ENCODE measurements around the gene ASCC3.
"Not testable (repeated sequence)": the region's sequence is repeated elsewhere in the genome, so short reads cannot be mapped to it uniquely, and the experiment has no call there.

The ASCC3 gene

DNA sequence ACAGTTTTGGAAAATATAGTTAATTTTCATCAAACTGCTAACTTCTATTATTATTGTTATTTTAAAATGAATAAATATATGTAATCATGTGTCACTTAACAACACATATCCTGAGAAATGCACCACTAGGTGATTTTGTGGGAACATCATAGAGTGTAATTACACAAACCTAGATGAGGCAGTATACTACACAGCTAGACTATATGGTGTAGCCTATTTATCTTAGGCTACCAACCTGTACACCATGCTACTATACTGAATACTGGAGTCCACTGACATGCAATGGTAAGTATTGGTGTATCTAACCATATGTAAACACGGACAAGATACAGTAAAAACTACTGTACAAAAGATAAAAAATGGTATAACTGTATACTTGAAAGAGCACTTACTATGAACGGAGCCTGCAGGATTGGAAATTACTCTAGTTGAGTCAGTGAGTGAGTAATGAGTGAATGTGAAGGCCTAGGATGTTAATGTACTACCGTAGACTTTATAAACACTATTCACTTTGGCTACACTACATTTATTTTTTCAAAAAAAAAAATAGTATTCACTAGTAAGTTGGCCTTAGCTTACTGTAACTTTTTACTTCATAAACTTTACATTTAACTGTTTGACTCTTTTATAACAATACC, 72.4 kb downstream of the ASCC3 start:
- DNase-seq (ENCODE audit: low read depth), result no peak

- no peak for DNase-seq (ENCODE audit: low read depth)
These were observed 74.8 kb downstream of the ASCC3 start for GRCh38 chr6:100806296-100806695.

GRCh38 chr6:100803264-100804045, 77.7 kb downstream of the ASCC3 start:
- DNase-seq (ENCODE audit: low read depth), result no peak

GRCh38 chr6:100801036-100801435, 80.1 kb downstream of the ASCC3 start:
- DNase-seq (ENCODE audit: low read depth), result no peak

GRCh38 chr6:100796049-100796823, 84.9 kb downstream of the ASCC3 start:
- no peak for DNase-seq (ENCODE audit: low read depth)

DNA sequence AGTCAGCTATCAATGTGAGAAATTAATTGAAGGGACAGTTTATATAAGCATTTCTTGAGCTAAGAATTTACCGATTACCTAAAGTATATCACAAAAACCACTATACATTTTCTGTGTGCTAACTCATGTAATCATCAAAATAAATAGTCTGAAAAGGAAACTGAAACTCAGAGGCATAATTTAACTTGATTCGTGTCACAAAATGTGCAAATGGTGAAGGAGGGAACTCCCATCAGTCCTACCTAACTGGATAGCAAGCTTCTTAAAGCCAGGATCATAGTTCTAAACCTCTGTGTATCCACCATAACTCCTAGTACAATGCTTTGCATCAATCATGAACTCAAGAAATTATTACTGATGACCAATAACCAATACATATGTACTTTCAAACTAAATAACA, 91.0 kb downstream of the ASCC3 start:
- DNase-seq (ENCODE audit: low read depth), result no peak

DNA sequence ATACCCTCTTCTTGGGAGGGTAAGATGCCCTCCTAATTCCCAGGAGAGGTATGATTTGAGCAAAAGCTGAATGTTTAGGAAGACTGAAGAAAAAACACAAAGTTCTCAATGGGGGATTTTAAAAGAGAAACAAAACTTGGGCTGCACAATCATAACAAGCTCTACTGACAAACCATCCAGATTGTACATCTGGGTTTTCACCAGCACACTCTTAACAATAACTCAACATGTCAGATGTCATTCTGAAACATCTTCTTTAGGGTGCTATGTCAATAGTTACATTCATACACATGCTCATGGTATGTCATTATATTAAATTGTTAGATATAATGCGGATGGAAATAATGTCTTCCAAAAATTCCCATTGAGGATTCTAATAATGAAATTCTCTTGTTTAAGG, 95.1 kb downstream of the ASCC3 start:
- DNase-seq (ENCODE audit: low read depth), result no peak

DNA sequence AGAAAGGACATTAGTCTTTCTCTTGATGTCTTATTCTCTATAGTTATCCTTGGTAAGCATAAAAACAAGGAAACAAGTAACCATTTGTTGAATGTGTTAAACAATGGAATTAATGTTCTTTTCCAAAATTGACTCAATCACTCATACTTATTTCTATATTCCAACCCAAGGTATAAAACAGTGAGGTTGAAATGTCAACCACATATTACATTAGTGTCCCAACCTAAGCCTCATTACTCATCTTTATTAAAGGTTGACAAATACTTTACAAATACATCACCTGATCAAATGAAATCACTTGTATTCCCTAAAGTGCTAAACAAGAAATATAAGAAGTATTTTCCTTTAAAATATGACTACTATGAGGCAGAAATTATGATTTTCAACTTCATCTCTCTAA, 100.5 kb downstream of the ASCC3 start:
- no peak for DNase-seq (ENCODE audit: low read depth)

- DNase-seq (ENCODE audit: low read depth), result no peak
These were observed 105.5 kb downstream of the ASCC3 start for GRCh38 chr6:100775667-100776066.

- DNase-seq (ENCODE audit: low read depth), result no peak
These were observed 106.4 kb downstream of the ASCC3 start for GRCh38 chr6:100774681-100775080.

DNA sequence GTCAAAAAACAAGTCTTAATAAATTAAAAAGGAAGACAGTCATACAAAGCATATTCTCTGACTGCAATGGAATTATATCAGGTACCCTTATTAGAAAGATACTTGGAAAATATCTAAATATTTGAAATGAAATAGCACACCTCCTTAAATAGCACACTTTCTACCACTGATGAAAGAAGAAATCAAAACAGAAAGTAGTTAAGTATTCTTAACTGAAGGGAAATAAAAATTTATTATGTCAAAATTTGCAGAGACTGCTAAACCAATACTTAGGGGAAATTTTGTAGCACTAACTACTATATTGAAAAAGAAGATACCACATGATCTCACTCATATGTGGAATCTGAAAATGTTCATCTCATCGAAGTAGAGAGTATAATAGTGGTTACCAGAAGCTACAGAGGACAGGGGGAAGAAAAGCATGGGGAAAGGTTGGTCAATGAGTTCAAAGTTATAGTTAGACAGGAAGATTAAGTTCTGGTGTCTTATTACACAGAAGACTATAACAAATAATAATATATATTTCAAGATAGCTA, 112.2 kb downstream of the ASCC3 start:
- DNase-seq (ENCODE audit: low read depth), result no peak

GRCh38 chr6:100763617-100764241, 117.4 kb downstream of the ASCC3 start:
- DNase-seq (ENCODE audit: low read depth), result no peak

DNA sequence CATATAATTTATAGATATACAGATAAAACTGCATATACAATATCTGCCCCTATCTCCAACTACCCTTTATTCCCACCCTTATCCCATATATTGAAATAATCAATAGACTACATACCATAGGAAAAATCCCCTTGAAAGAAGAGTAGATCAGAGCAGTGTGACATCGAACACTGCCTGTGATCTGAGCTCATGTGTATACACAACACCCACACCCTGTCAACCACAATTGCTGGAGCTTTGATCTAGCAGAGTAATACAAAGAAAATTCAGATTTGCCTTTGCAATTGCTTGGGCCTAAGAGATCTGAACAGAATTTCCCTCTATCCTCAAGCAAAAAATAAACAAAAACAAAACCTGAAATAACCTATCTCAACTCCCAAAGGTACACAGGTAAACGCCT, 119.3 kb downstream of the ASCC3 start:
- DNase-seq (ENCODE audit: low read depth), result no peak

DNA sequence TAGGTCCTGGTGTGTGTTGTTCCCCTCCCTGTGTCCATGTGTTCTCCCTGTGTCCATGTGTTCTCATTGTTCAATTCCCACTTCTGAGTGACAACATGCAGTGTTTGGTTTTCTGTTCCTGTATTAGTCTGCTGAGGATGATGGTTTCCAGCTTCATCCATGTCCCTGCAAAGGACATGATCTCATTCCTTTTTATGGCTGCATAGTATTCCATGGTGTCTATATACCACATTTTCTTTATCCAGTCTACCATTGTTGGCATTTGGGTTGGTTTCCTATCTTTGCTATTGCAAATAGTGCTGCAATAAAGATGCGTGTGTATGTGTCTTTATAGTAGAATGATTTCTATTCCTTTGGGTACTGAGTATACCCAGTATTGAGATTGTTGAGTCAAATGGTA, 122.7 kb downstream of the ASCC3 start:
- DNase-seq (ENCODE audit: low read depth), result not testable (repeated sequence)

DNA sequence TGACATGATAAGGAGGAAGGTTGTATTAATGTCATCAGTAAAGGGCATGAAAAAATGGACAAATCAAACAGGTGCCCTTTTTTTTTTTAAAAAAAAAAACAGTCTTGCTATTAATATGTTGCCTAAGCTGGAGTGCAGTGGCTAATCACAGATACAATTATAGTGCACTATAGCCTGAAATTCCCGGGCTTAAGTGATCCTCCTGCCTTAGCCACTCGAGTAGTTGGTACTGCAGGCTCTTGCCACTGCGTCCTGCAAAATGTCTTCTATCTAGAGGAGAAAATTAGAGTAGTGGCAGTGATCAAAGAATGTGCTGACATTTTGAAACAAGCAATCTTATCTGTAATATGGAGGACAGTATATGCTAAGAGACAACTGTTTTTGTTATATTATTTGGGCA, 127.7 kb downstream of the ASCC3 start:
- DNase-seq (ENCODE audit: low read depth), result no peak

- no peak for DNase-seq (ENCODE audit: low read depth)
These were observed 129.5 kb downstream of the ASCC3 start for GRCh38 chr6:100751590-100751989.

- DNase-seq (ENCODE audit: low read depth), result no peak
These were observed 135.6 kb downstream of the ASCC3 start for GRCh38 chr6:100745419-100746041.

DNA sequence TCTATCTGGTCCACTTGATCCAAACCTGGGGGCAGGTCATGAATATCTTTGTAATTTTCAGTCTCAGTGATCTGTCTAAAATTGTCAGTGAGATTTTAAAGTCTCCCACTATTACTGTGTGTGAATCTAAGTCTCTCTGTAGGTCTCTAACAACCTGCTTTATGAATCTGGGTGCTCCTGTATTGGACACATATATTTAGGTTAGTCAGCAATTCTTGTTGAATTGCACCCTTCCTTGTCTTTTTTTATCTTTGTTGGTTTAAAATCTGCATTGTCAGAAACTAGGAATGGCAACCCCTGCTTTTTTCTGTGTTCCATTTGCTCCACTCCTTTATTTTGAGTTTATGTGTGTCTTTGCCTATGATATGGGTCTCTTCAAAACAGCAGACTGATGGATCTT, 140.7 kb downstream of the ASCC3 start:
- no peak for DNase-seq (ENCODE audit: low read depth)

GRCh38 chr6:100737720-100738119, 143.4 kb downstream of the ASCC3 start:
- not testable (repeated sequence) for DNase-seq (ENCODE audit: low read depth)

- DNase-seq (ENCODE audit: low read depth), result no peak
These were observed 149.7 kb downstream of the ASCC3 start for GRCh38 chr6:100731411-100731810.
